GM12874 (cell line): ENCODE data around the gene PACSIN3.

Experiments used
- TF ChIP-seq, protein P1 (sequence below): IDR thresholded peaks from 2 replicates; pipeline ENCODE4 v1.5.1; 2011; ENCODE audit warnings: low read depth, mild to moderate bottlenecking, control low read depth, low read length, moderate library complexity; ENCODE audit not compliant: insufficient read depth

The PACSIN3 gene

DNA sequence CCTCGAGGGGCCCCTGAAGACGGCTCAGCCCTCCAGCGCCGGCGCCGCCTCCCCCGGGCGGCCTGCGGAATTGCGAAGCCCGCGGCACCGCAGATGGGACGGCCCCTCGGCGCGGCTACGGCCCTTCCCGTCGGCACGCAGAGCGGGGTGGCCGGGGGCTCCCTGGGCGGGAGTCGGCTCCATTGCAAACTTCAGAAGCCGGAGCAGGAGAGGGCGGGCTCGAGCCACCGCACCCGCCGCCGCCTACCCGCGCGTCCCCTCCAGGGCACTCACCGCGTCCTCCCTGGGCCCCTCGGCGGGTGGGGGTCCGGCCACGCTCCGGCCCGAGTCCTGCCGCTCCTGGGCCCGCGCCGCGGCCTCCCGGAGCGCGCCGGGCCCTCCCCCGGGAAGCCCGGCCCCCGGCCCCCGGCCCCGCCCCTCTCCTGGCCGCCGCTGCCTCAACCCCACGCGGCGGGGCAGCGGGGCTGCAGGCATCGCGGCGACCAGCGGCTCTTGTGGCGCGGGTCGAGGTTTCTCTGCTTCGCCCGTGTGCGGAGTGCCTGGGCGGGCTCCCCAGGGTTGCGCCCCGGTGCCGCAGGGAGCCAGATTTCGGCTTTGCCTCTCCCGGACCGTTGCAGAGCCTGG, at the start of gene PACSIN3:
TSS of gene PACSIN3 (minus strand) at position 359 of the 624 bp plus-strand sequence. CDS start 3,707 bp downstream, outside the sequence.
- TF ChIP-seq, protein P1, sequence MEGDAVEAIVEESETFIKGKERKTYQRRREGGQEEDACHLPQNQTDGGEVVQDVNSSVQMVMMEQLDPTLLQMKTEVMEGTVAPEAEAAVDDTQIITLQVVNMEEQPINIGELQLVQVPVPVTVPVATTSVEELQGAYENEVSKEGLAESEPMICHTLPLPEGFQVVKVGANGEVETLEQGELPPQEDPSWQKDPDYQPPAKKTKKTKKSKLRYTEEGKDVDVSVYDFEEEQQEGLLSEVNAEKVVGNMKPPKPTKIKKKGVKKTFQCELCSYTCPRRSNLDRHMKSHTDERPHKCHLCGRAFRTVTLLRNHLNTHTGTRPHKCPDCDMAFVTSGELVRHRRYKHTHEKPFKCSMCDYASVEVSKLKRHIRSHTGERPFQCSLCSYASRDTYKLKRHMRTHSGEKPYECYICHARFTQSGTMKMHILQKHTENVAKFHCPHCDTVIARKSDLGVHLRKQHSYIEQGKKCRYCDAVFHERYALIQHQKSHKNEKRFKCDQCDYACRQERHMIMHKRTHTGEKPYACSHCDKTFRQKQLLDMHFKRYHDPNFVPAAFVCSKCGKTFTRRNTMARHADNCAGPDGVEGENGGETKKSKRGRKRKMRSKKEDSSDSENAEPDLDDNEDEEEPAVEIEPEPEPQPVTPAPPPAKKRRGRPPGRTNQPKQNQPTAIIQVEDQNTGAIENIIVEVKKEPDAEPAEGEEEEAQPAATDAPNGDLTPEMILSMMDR = no peak

DNA sequence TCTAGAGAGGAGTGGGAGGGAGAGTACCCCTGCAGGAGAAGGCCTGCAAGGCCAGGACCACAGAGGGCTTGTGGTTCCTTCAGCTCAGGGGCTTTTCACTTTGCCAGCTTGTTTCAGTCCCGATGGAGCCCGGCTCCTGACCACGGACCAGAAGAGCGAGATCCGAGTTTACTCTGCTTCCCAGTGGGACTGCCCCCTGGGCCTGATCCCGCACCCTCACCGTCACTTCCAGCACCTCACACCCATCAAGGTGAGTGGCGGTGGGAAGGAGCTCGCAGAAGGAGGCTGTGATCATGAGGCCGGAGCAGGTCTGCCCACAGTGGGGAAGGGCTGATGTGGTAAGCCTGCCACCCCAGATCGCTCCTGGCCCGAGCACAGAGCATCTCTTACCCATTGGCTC, 48.9 kb upstream of the PACSIN3 start:
- TF ChIP-seq, protein P1 = no peak

DNA sequence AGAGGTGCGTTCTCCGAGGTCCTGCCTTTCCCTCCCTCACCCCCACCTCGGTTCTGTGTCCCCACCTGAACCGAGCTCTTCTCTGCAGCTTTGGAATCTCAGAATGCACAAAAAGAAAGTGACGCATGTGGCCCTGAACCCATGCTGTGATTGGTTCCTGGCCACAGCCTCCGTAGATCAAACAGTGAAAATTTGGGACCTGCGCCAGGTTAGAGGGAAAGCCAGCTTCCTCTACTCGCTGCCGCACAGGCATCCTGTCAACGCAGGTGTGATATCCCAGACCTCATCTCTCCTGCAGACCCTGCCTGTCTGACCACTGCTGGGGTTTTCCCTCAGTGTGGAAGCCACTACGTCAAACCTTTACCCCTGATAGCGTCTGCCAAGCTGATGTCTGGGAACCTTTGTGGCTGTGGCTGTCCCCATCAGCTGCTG, 48.5 kb upstream of the PACSIN3 start:
- TF ChIP-seq, protein P1 = no peak

DNA sequence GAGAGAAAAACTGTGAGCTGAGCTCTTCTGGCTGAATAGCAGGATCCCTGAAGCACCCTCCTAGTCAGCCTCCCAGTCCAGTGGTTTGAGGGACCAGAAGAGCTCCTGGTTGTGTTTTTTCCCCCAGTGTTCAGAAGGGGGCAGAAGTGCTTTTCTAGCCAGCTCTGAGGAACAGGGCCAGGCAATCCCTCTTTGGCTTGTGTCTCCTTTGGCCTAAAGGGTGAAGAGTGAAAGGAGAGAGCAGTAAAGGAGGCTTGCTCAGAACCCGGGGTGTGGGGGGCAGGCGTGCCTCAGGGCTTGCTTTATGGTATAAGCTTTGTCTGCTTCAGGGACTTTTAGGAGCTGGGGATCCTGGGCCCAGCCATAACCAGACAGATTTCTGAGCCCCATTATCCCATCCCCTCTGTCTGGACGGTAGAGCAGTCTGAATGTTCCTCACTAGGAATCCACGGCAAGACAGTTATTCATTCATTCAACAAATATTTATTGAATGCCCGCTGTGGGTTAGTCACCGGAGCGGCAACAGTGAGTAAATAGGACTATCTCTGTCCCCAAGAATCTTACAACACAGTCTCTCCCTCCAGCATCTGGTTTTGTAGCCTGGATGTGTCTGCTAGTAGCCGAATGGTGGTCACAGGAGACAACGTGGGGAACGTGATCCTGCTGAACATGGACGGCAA, 47.9 kb upstream of the PACSIN3 start:
- TF ChIP-seq, protein P1 = no peak

DNA sequence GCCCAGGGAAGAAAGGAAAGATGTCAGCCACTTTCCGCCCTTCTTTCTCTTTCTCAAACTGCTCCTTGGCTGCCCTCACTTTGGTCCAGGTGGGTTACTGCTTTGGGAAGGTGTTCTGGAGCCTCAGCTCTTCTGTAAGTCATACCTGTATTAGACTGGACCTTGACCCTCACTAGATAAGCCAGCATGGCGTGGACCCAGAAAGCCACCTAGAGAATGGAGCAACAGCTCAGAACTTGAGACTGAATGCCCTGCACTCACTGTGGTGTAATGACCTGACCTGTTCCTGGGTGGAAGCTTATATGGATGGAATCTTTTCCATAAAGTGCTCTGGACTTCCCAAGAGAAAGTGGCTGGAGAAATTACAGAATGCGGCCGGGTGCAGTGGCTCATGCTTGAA, 46.8 kb upstream of the PACSIN3 start:
- TF ChIP-seq, protein P1 = no peak

DNA sequence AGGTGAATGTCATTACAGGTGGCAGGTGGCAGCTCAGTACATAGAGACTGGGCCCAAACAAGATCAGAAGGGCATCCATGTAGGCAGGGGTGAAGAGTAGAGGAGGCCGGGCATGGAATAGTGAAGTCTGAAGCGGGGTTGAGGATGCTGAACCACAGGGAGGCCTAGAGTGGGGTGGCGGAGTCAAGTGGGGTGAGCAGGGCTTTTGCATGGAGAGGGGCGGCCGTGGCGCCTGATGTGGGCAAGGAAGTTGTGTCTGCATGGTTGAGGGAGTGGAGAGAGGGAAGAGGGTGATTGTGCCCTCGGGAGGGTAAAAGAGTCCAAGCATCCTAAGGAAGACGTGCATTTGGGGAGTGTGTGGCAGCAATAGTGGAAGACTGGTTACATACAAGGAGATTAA, 42.9 kb upstream of the PACSIN3 start:
- TF ChIP-seq, protein P1 = no peak

DNA sequence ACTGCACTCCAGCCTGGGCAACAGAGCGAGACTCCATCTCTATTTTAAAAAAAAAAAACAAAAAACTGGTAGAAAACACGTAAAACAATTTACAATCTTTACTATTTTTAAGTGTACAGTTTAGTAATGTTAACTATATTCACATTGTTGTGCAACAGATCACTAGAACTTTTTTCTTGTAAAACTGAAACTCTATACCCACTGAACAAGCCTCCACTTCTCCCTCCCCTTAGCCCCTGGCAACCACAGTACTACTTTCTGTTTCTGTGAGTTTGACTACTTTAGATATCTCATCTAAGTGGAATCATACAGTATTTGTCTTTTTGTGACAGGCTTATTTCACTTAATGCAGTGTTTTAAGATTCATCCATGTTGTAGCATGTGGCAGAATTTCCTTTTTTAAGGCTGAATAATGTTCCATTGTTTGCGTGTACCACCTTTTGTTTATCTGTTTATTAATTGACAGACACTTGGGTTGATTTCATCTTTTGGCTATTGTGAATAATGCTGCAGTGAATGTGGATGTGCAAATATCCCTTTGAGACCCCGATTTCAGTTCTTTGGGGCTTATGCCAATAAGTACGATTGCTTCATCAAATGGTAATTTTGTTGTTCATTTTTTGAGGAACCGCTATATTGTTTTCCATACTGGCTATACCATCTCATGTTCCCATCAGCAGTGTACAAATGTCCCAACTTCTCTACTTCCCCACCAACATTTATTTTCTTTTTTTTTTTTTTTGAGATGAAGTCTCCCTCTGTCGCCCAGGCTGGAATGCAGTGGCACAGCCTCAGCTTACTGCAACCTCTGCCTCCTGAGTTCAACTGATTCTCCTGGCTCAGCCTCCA, 39.5 kb upstream of the PACSIN3 start:
- TF ChIP-seq, protein P1 = no peak
